GM12878 (cell line): ENCODE measurements around the gene SYCP2. TPM values are rescaled to one million over a fixed set of nuclear protein-coding genes. Genes with fewer than 3 reads are reported as not detected.

Experiments used
- ATAC-seq: fragments of 200-7000 bp; cut with Tn5 transposase; 3 replicates; pipeline ENCODE4 v1.9.1; 2020; ENCODE audit warnings: mild to moderate bottlenecking, moderate library complexity
- BruUV-seq: library from RNA; stranded (reverse); fragments of 400-500 nt; replicated peaks from 2 replicates; lab custom pipeline; 2021; lab: Mats Ljungman, UMichigan
- CTCF ChIA-PET: fragments of 300-600 bp; sonication (Branson Sonifier 250); formaldehyde crosslinking; extraction: SDS; loops from one replicate; lab custom pipeline; 2021; ENCODE audit warnings: inconsistent platforms; lab: Yijun Ruan, JAX
- POLR2A ChIA-PET: fragments of 350-600 bp; formaldehyde crosslinking; extraction: SDS; loops from one replicate; lab custom pipeline; 2021; ENCODE audit warnings: inconsistent platforms; lab: Charles Lee
- RAD21 ChIA-PET: fragments of 300-600 bp; sonication (Branson Sonifier 250); formaldehyde crosslinking; loops from one replicate; lab custom pipeline; 2023; ENCODE audit warnings: antibody characterized with exemption; ENCODE audit not compliant: unreplicated experiment; lab: Charles Lee
- SMC1A ChIA-PET: fragments of 300-600 bp; sonication (Branson Sonifier 250); formaldehyde crosslinking; loops from one replicate; lab custom pipeline; 2023; ENCODE audit not compliant: unreplicated experiment, uncharacterized antibody; lab: Charles Lee
- DNase-seq: peaks from one replicate; pipeline ENCODE4 v3.0.0-alpha.2; 2011; ENCODE audit warnings: low read depth, low spot score
- FAIRE-seq: peaks from 3 replicates; lab custom pipeline; 2011; peaks lifted over from hg19 to GRCh38; lab: Jason Lieb, UNC
- H2AFZ ChIP-seq: 2 replicates; pipeline ENCODE4 v1.6.0; 2011; ENCODE audit warnings: low read depth, low read length, control low read depth; ENCODE audit not compliant: control insufficient read depth
- H3K27ac ChIP-seq: 2 replicates; pipeline ENCODE4 v1.5.1; 2011; ENCODE audit warnings: control low read depth; ENCODE audit not compliant: control insufficient read depth, insufficient read depth
- H3K27me3 ChIP-seq, 2 experiments: replicated peaks in 1 of 2; 2 replicates each; pipeline versions ENCODE4 v1.6.0 to v1.6.1; 2011; ENCODE audit warnings: low read length in 1 of 2; ENCODE audit not compliant: control insufficient read depth in 2 of 2, insufficient read depth in 2 of 2
- H3K36me3 ChIP-seq, 2 experiments: 2 replicates each; pipeline ENCODE4 v1.5.1; 2011; ENCODE audit warnings: low read length in 1 of 2; ENCODE audit not compliant: control insufficient read depth in 2 of 2, insufficient read depth in 2 of 2
- H3K4me1 ChIP-seq: 2 replicates; pipeline ENCODE4 v1.6.1; 2011; ENCODE audit warnings: mild to moderate bottlenecking, low read length, moderate library complexity, mixed read lengths; ENCODE audit not compliant: control insufficient read depth, insufficient read depth
- H3K4me2 ChIP-seq: 2 replicates; pipeline ENCODE4 v1.6.0; 2011; ENCODE audit warnings: control low read depth; ENCODE audit not compliant: control insufficient read depth, insufficient read depth
- H3K4me3 ChIP-seq: fragments of 200-600 bp; sonication (generic); 2 replicates; pipeline ENCODE4 v1.5.1; 2016
- H3K79me2 ChIP-seq: 2 replicates; pipeline ENCODE4 v1.6.0; 2011; ENCODE audit warnings: low read length; ENCODE audit not compliant: control insufficient read depth, insufficient read depth
- H3K9ac ChIP-seq: 2 replicates; pipeline ENCODE4 v1.8.0; 2011; ENCODE audit warnings: low read length, control low read depth, mixed read lengths; ENCODE audit not compliant: control insufficient read depth, insufficient read depth
- H3K9me3 ChIP-seq: replicated peaks from 3 replicates; pipeline ENCODE4 v1.5.1; 2011; ENCODE audit warnings: mild to moderate bottlenecking, low read length; ENCODE audit not compliant: control insufficient read depth, insufficient read depth
- H4K20me1 ChIP-seq: 2 replicates; pipeline ENCODE4 v1.6.0; 2011; ENCODE audit not compliant: control insufficient read depth, insufficient read depth
- ATF2 ChIP-seq: IDR thresholded peaks from 2 replicates; pipeline ENCODE4 v1.6.1; 2012; ENCODE audit warnings: low read length, inconsistent platforms
- BACH1 ChIP-seq: fragments of 450-650 bp; IDR thresholded peaks from 2 replicates; pipeline ENCODE4 v1.6.1; 2017; ENCODE audit warnings: mild to moderate bottlenecking, borderline replicate concordance
- BCLAF1 ChIP-seq: fragments of 450-650 bp; IDR thresholded peaks from 2 replicates; pipeline ENCODE4 v1.6.1; 2017; ENCODE audit warnings: antibody characterized with exemption, mild to moderate bottlenecking, moderate library complexity
- BHLHE40 ChIP-seq, 2 experiments: fragments of 450-650 bp in 1 of 2; IDR thresholded peaks; 2 replicates each; pipeline ENCODE4 v1.6.1; 2011 to 2017; ENCODE audit warnings: low read depth in 2 of 2, borderline replicate concordance in 1 of 2, improper control_type of control experiment in 1 of 2, low read length in 1 of 2, mild to moderate bottlenecking in 1 of 2
- CBX5 ChIP-seq: sonication (generic); IDR thresholded peaks from 2 replicates; pipeline ENCODE4 v1.6.1; 2016; ENCODE audit warnings: low read depth, moderate library complexity, mild to moderate bottlenecking, inconsistent platforms
- CREB1 ChIP-seq: IDR thresholded peaks from 2 replicates; pipeline ENCODE4 v1.6.1; 2012; ENCODE audit warnings: low read depth, mild to moderate bottlenecking, inconsistent platforms
- DPF2 ChIP-seq: fragments of 450-650 bp; IDR thresholded peaks from 2 replicates; pipeline ENCODE4 v1.6.1; 2017; ENCODE audit warnings: mild to moderate bottlenecking
- FOS ChIP-seq: IDR thresholded peaks from 3 replicates; pipeline ENCODE4 v1.6.1; 2011; ENCODE audit warnings: borderline replicate concordance; ENCODE audit not compliant: insufficient read length; ENCODE audit errors: extremely low read depth
- LARP7 ChIP-seq: fragments of 450-650 bp; IDR thresholded peaks from 2 replicates; pipeline ENCODE4 v1.6.1; 2017; ENCODE audit warnings: mild to moderate bottlenecking
- NFYA ChIP-seq: IDR thresholded peaks from 2 replicates; pipeline ENCODE4 v1.6.1; 2011; ENCODE audit warnings: low read depth, mild to moderate bottlenecking, low read length, improper control_type of control experiment, borderline replicate concordance
- PAX8 ChIP-seq: fragments of 450-650 bp; IDR thresholded peaks from 2 replicates; pipeline ENCODE4 v1.6.1; 2017; ENCODE audit warnings: mild to moderate bottlenecking, moderate library complexity
- PBX3 ChIP-seq: IDR thresholded peaks from 2 replicates; pipeline ENCODE4 v1.6.1; 2011; ENCODE audit warnings: mild to moderate bottlenecking, low read depth, low read length, moderate library complexity; ENCODE audit not compliant: insufficient replicate concordance
- POLR2AphosphoS5 ChIP-seq: IDR thresholded peaks from 2 replicates; pipeline ENCODE4 v1.6.1; 2011; ENCODE audit warnings: mild to moderate bottlenecking, low read length, inconsistent platforms
- STAT3 ChIP-seq: IDR thresholded peaks from 2 replicates; pipeline ENCODE4 v1.6.1; 2011; ENCODE audit warnings: low read depth, low read length, improper control_type of control experiment
- TAF1 ChIP-seq: IDR thresholded peaks from 2 replicates; pipeline ENCODE4 v1.6.1; 2011; ENCODE audit warnings: mild to moderate bottlenecking, low read depth, low read length, borderline replicate concordance
- WRNIP1 ChIP-seq: IDR thresholded peaks from 2 replicates; pipeline ENCODE4 v1.6.1; 2011; ENCODE audit warnings: low read depth, low read length, improper control_type of control experiment, borderline replicate concordance
- ZNF384 ChIP-seq: IDR thresholded peaks from 2 replicates; pipeline ENCODE4 v1.6.1; 2012; ENCODE audit warnings: low read depth, mild to moderate bottlenecking, low read length, improper control_type of control experiment, borderline replicate concordance
- WGBS: methylation state at CpG from one replicate; pipeline ENCODE4 v1.1.6; 2016; ENCODE audit warnings: low lambda C conversion rate; ENCODE audit not compliant: insufficient replicate concordance, insufficient coverage; ENCODE audit errors: missing lambda C conversion rate; 5-methylcytosine and 5-hydroxymethylcytosine counted together
- in situ Hi-C: fragments of 300-500 bp; cut with MboI; formaldehyde crosslinking; loops from 9 replicates; pipeline ENCODE4 v1.14.3; 2018; ENCODE audit warnings: mixed read lengths
- intact Hi-C: fragments of 100-400 bp; cut with micrococcal nuclease; formaldehyde crosslinking; loops from one replicate; pipeline ENCODE4 v1.14.2; 2022; ENCODE audit not compliant: unreplicated experiment
- polyA plus RNA-seq, 11 experiments: library from polyadenylated mRNA; depleted of rRNA in 4 of 11; unstranded in 6 of 11; stranded (reverse) in 5 of 11; fragments of >200 nt; fragmentation: Nextera tagmentation in 4 of 11; fragmentation: Illumina TruSeq in 1 of 11; extraction: Ambion mirVana in 4 of 11; extraction: Trizol in 1 of 11; gene quantifications; 1 replicate in 1 of 11; 2 replicates in 10 of 11; pipeline versions ENCODE4 v1.2.1 to v1.2.3, GENCODE V29; 2011 to 2016; ENCODE audit warnings: inconsistent platforms in 2 of 11, missing spikeins in 2 of 11, low read depth in 1 of 11
- total RNA-seq, 4 experiments: library from RNA; depleted of rRNA in 3 of 4; stranded (reverse); fragments of >200 nt in 3 of 4; fragmentation: Illumina TruSeq in 1 of 4; extraction: Trizol in 1 of 4; gene quantifications; 2 replicates each; pipeline versions ENCODE4 v1.2.1 to v1.2.3, GENCODE V29; 2013 to 2021

SYCP2 gene
- total and polyA plus RNA-seq, 10 of the 15 experiments (the other 5 are each of a cell fraction or from before 2014, with no cell fraction given) = 0.01 to 0.18 (median 0.09) TPM; not detected in 2

DNA sequence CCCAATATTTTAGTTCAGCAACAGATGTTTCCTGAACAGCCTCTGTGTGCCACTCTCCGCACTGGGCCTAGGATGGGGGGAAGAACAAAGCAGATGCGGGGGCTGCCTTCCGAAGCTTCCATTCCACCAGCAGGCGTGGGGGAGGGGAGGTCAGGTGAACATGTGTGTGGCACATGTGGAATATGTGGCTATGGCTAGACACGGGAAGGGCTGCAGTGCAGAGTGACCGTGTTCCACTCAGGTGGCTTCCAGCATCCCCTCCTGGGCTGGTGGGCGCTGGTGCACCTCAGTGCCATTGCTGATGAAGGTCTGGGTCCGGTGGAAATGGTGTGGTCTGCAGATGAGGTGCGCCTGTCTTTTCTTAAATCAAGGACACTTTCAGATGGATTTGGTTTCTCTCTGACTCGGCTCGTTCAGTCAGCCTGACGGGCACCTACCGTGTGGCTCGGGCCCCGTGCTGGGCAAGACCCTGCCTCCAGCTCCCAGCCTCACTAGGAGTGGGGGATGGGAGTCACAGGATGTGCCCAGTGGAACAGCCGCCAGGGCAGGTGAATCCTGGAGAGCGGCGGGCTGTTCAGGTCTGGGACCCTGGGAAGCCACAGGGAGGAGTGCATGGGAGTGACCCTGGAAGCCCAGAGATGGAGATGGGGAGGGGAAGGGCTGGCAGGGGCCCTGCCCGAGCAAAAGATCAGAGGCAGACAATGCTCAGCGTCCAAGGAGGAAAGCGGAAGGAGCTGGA lies 111.0 kb downstream of the SYCP2 start:
- intact Hi-C loops (no loop called here), in situ Hi-C loops (loop anchor here (25.0 kb wide), 1 partner anchor 1260 kb away; no protein-coding TSS in a partner anchor)
- H3K4me3 ChIP-seq = no peak overlapping the region
- no peaks in the 10 kb centered on the region for H4K20me1 ChIP-seq
- H3K27me3 ChIP-seq = peaks cover 0 to 2% of the 10 kb centered on the region in 2 experiments; a peak in 1 of 4 replicates
- no peaks in the 10 kb centered on the region for H3K4me1 ChIP-seq
- TF ChIP-seq CBX5 (no peak), CREB1 (no peak), BCLAF1 (no peak), POLR2AphosphoS5 (no peak), PBX3 (no peak), NFYA (no peak), STAT3 (no peak), BHLHE40 (IDR thresholded peaks at IDR 0.05; ENCODE audit: borderline replicate concordance in 1 of 2, low read depth in 2 of 2, low read length in 1 of 2) (no peak), FOS (no peak), WRNIP1 (no peak), DPF2 (no peak), TAF1 (no peak), ZNF384 (no peak), PAX8 (no peak), ATF2 (no peak), BACH1 (no peak), LARP7 (no peak)
- DNase-seq (no peak), ATAC-seq (no peak), FAIRE-seq (no peak)
- no peak overlapping the region for H3K9ac ChIP-seq
- ChIA-PET POLR2A (no interaction called here), RAD21 (no interaction called here), SMC1A (no interaction called here), CTCF (no interaction called here)
- 47% methylated on average over 20 of the region's 21 CpGs for WGBS
- no peaks in the 10 kb centered on the region for H3K36me3 ChIP-seq
- H3K27ac ChIP-seq = no peak overlapping the region
- no TSS peak for BruUV-seq
- H3K79me2 ChIP-seq = no peaks in the 10 kb centered on the region
- no peak overlapping the region for H3K4me2 ChIP-seq
- H2AFZ ChIP-seq = no peak overlapping the region
- no peaks in the 10 kb centered on the region for H3K9me3 ChIP-seq
